Measurements from ENCODE around the gene USP11.

The USP11 gene

GRCh38 chrX:47204970-47205369, 27.8 kb upstream of the USP11 start:
- no peak for DNase-seq

GRCh38 chrX:47206316-47206715, 26.5 kb upstream of the USP11 start:
- no peak for DNase-seq

GRCh38 chrX:47208108-47208507, 24.7 kb upstream of the USP11 start:
- DNase-seq = no peak

- no peak for DNase-seq
Observed at GRCh38 chrX:47209508-47210238, 23.1 kb upstream of the USP11 start.

- no peak for DNase-seq
Observed at GRCh38 chrX:47210661-47211425, 22.0 kb upstream of the USP11 start.

- DNase-seq = no peak
Observed at GRCh38 chrX:47212381-47213293, 20.2 kb upstream of the USP11 start.

GRCh38 chrX:47214435-47215077, 18.3 kb upstream of the USP11 start:
- no peak for DNase-seq

- DNase-seq = no peak
Observed at GRCh38 chrX:47215291-47215900, 17.4 kb upstream of the USP11 start.

GRCh38 chrX:47216393-47216925, 16.4 kb upstream of the USP11 start:
- no peak for DNase-seq

GRCh38 chrX:47217121-47217851, 15.5 kb upstream of the USP11 start:
- peak in 1 of 2 donors; percentile 24 for DNase-seq

GRCh38 chrX:47217852-47218279, 14.9 kb upstream of the USP11 start:
- DNase-seq = peak; percentile 84 to 99

- peak in 1 of 2 donors; percentile 69 for DNase-seq
Observed at GRCh38 chrX:47218280-47218919, 14.4 kb upstream of the USP11 start, which contains the start of gene CDK16. TSS of gene CDK16 (plus strand) at chrX:47218681. CDS start at chrX:47223558, 4,877 bp downstream.

GRCh38 chrX:47218920-47219815, 13.6 kb upstream of the USP11 start:
- peak in 1 of 2 donors; percentile 11 for DNase-seq

GRCh38 chrX:47221756-47222155, 11.1 kb upstream of the USP11 start:
- no peak for DNase-seq

- DNase-seq = no peak
Observed at GRCh38 chrX:47222751-47223350, 10.0 kb upstream of the USP11 start.

- no peak for DNase-seq
Observed at GRCh38 chrX:47223476-47224250, 9.1 kb upstream of the USP11 start.

- no peak for DNase-seq
Observed at GRCh38 chrX:47224266-47224895, 8.4 kb upstream of the USP11 start.

GRCh38 chrX:47224896-47225290, 7.9 kb upstream of the USP11 start:
- no peak for DNase-seq

All from bone marrow (tissue), 2 donors.